SK-N-DZ (cell line): Measurements from ENCODE around the gene UBQLN1.
"Not testable (repeated sequence)": the region's sequence is repeated elsewhere in the genome, so short reads cannot be mapped to it uniquely, and the experiment has no call there.

ENCODE experiments used
- DNase-seq: peaks from one replicate; pipeline ENCODE4 v3.0.0-alpha.2; 2015; ENCODE audit warnings: low spot score

The UBQLN1 gene

DNA sequence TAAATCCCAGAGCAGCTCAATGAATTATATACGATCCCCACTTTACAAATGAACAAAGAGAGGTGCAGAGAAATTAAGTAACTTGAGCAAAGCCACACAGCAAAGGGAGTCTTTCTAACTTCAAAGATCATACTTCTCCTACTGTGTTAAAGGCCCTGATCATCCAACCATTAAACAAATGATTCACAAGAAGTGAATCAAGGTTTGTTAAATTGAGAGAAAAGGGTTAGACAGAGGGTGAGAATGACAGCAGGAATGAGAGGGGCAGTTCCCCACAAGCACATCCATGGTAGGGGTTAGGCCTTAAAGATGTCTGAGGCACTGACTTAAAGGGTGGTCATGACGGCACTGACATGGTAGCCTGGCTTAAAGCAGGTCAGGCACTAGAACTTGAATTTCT, 74.1 kb downstream of the UBQLN1 start:
- DNase-seq, result no peak

DNA sequence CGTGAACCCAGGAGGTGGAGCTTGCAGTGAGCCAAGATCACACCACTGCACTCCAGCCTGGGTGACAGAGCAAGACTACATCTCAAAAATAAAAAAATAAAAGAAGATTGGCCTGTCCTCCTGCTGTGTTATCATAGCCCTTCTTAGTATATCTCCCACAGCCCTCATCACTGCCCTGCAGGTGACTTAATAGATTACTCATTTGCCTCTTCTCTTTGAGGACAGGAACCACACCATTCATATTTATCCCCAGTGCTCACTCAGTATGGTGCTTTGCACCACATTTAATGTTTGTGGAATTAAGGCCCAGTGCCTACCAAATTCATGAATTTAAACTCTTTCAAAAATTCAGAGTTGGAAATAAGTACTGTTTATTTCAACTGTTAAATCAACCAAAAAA, 74.5 kb downstream of the UBQLN1 start:
- DNase-seq, result no peak

DNA sequence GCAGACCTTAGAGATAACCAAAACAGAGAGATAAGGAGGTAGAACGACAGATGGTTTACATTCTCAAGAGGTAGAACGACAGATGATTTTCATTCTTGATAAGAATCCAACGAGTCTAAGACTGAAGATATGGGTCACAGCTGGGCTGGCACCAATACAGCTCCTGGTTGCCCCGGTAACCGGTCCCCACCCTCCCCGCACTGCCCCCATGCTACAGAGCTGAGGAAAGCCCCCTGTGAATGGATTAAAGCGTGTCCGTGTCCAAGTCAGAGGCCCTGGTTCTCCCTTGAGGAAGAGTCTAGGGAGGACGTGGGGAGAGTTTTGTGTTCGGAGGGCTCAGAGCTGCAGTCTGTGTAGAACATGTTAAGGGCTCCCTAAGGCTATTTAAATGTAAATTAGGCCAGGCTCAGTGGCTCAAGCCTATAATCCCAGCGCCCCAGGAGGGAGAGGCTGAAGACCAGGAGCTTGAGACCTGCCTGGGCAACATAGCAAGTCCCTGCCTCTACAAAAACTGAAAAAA, 76.8 kb downstream of the UBQLN1 start:
- peak; percentile 48 for DNase-seq

GRCh38 chr9:83629433-83630104, 78.2 kb downstream of the UBQLN1 start:
- no peak for DNase-seq

GRCh38 chr9:83628540-83628939, 79.2 kb downstream of the UBQLN1 start:
- no peak for DNase-seq

DNA sequence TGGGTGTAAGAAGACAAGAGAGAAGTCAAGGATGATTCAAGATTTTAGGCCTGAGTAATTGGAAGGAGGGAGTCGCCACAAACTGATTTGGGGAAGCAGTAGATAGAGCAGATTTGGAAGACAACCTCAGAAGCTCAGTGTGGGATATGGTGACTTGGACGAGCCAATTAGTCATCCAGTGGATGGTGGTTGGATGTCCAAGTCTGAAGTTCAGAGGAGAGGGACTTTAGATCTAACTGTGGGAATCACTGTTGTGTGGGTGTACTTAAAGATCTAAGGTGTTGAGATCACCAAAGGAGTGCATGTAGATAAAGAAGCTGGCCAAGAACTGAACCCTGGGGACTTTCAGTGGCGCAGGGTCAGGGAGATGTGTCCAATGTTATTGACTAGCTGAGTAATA, 82.6 kb downstream of the UBQLN1 start:
- DNase-seq, result no peak

DNA sequence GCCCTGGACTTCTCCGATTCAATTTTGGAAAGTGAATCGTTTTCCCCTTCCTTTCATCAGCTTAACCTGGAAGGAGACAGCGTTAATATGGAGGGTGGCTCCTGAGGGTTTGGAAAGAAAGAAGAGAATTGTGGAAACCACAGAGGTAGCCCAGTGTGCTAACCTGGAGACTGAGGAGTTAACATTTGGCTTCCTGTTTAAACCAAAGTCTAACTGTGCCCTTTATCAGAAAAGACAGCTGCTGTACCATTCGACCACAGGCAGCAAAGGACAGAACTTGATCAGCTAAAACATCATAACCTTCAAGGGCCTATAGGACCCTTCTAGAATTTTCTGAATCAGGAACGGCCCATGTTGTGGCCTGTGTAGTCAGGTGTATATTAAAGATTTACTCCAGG, 84.1 kb downstream of the UBQLN1 start:
- DNase-seq, result no peak

GRCh38 chr9:83622939-83623678, 84.6 kb downstream of the UBQLN1 start, which contains the start of gene IDNK:
IDNK (plus strand) TSS chr9:83623143; CDS start chr9:83623172, 29 bp downstream.
- peak; percentile 70 for DNase-seq

DNA sequence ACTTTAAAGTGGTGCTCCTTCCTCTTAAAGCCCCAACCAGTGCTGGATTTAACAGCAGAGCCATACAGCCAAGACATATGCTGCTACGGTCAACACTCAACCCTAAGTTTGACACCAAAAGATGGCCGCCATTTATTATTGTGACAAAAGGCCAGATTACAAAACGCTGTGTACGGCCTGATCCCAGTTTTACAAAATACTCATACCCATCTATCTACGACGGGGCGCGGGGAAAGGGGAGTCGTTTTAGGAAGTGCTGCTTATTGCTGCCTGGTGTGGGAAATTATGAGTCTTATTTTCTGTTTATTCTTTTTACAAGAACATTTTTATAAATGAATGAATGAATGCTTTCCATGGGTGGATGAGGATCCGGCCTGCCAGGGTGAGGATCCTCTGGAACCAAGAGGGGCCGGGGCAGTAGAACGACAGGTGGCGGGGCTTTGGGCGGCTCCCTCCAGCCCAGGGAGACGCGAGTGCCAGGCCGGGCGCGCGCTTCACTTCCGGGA, 85.3 kb downstream of the UBQLN1 start:
- DNase-seq, result no peak

DNA sequence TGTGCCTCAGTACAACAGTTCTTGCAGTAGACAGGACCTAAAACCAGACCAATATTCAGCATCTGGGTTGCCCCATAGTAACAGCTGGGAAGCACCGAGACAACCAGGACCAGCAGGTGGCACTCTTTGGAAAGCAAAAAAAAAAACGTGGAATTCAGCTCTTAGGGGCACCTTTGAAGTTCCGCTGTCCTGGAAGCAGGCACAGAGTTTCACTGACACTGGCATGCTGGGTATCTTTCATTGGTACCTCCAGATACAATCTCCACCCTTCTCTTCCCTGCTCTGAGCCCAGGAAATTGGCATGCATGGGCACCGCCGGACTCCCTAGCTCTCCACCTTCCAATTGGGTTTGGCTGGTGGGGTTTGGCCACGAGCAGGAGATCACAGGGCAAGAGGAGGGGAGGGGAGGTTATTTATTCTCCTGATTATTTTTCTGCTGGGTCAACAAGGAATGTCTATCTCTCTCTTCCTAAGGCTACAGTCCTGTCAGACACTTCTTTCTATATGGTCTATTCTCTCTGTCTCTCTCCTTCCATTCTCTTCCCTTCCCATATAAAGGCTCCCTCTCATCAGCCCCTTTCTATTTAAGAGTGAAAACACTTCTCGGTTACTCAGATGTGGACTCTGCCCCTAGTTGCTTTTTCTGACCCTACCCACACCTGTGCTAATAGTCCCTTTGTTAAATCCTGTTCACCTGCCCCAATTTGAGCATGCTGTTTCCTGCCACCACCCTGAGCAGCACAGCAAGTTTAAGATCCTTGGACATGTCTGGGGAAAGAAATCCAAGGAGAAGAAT, 86.7 kb downstream of the UBQLN1 start:
- DNase-seq, result peak; percentile 45

- no peak for DNase-seq
These were observed 90.5 kb downstream of the UBQLN1 start for GRCh38 chr9:83617299-83617698.

- not testable (repeated sequence) for DNase-seq
These were observed 94.5 kb downstream of the UBQLN1 start for GRCh38 chr9:83613298-83613697.
